Measurements from ENCODE around the gene PPP4R4.
"Not testable (repeated sequence)": the region's sequence is repeated elsewhere in the genome, so short reads cannot be mapped to it uniquely, and the experiment has no call there.

Gene PPP4R4

GRCh38 chr14:94239406-94239805 lies 65.3 kb downstream of the PPP4R4 start:
- H3K4me2 ChIP-seq (ENCODE audit: low read depth, low read length, poor library complexity, severe bottlenecking): no peak overlapping the region
- H3K79me2 ChIP-seq (ENCODE audit: insufficient read depth, low read length): no peaks in the 10 kb centered on the region
- no peak overlapping the region for H3K9ac ChIP-seq (ENCODE audit: low read length)
- H2AFZ ChIP-seq (ENCODE audit: low read depth, low read length, severe bottlenecking): no peak overlapping the region
- H3K27ac ChIP-seq (ENCODE audit: low read depth, low read length): no peak overlapping the region
- no peaks in the 10 kb centered on the region for H3K36me3 ChIP-seq (ENCODE audit: low read length)
- no peaks in the 10 kb centered on the region for H3K9me2 ChIP-seq (replicated peaks; ENCODE audit: insufficient read depth, low read length)
- TF ChIP-seq EZH2phosphoT487 (conservative IDR thresholded peaks at IDR 0.05; ENCODE audit: low read length): no peak
- no peak for TF ChIP-seq CTCF (IDR thresholded peaks at IDR 0.05; ENCODE audit: insufficient read depth, low read length, poor library complexity, severe bottlenecking)
- no peaks in the 10 kb centered on the region for H4K20me1 ChIP-seq (ENCODE audit: low read depth, low read length)
- H3F3A ChIP-seq (ENCODE audit: insufficient read depth): no peaks in the 10 kb centered on the region
- H3K9me3 ChIP-seq (ENCODE audit: insufficient read depth, low read length): no peaks in the 10 kb centered on the region
- H3K27me3 ChIP-seq (ENCODE audit: low read length): no peaks in the 10 kb centered on the region
- no peak overlapping the region for H3K4me3 ChIP-seq (ENCODE audit: insufficient read depth, low read length, poor library complexity, severe bottlenecking)

- Histone ChIP-seq H3K27me3 (ENCODE audit: low read length) (no peaks in the 10 kb centered on the region), H3K9me2 (replicated peaks; ENCODE audit: insufficient read depth, low read length) (no peaks in the 10 kb centered on the region), H3K9ac (ENCODE audit: low read length) (no peak overlapping the region), H3K36me3 (ENCODE audit: low read length) (no peaks in the 10 kb centered on the region), H3K79me2 (ENCODE audit: insufficient read depth, low read length) (no peaks in the 10 kb centered on the region), H4K20me1 (ENCODE audit: low read depth, low read length) (no peaks in the 10 kb centered on the region), H3K9me3 (ENCODE audit: insufficient read depth, low read length) (no peaks in the 10 kb centered on the region), H3K4me3 (ENCODE audit: insufficient read depth, low read length, poor library complexity, severe bottlenecking) (no peak overlapping the region), H3F3A (ENCODE audit: insufficient read depth) (no peaks in the 10 kb centered on the region), H2AFZ (ENCODE audit: low read depth, low read length, severe bottlenecking) (no peak overlapping the region), H3K4me2 (ENCODE audit: low read depth, low read length, poor library complexity, severe bottlenecking) (no peak overlapping the region), H3K27ac (ENCODE audit: low read depth, low read length) (no peak overlapping the region)
- TF ChIP-seq EZH2phosphoT487 (conservative IDR thresholded peaks at IDR 0.05; ENCODE audit: low read length) (no peak), CTCF (IDR thresholded peaks at IDR 0.05; ENCODE audit: insufficient read depth, low read length, poor library complexity, severe bottlenecking) (no peak)
These were observed 70.1 kb downstream of the PPP4R4 start for GRCh38 chr14:94244182-94244581.

- H3K36me3 ChIP-seq (ENCODE audit: low read length); H3K9me3 ChIP-seq (ENCODE audit: insufficient read depth, low read length); H3K27me3 ChIP-seq (ENCODE audit: low read length); H3K27ac ChIP-seq (ENCODE audit: low read depth, low read length); H3K4me3 ChIP-seq (ENCODE audit: insufficient read depth, low read length, poor library complexity, severe bottlenecking); H2AFZ ChIP-seq (ENCODE audit: low read depth, low read length, severe bottlenecking); H3K9ac ChIP-seq (ENCODE audit: low read length); H3K79me2 ChIP-seq (ENCODE audit: insufficient read depth, low read length); H3K9me2 ChIP-seq (replicated peaks; ENCODE audit: insufficient read depth, low read length); H4K20me1 ChIP-seq (ENCODE audit: low read depth, low read length); H3K4me2 ChIP-seq (ENCODE audit: low read depth, low read length, poor library complexity, severe bottlenecking); H3F3A ChIP-seq (ENCODE audit: insufficient read depth): not testable (repeated sequence)
These were observed 90.1 kb downstream of the PPP4R4 start for GRCh38 chr14:94264195-94264594.

- H3K9me3 ChIP-seq (ENCODE audit: insufficient read depth, low read length): no peaks in the 10 kb centered on the region
- H2AFZ ChIP-seq (ENCODE audit: low read depth, low read length, severe bottlenecking): no peak overlapping the region
- no peaks in the 10 kb centered on the region for H3F3A ChIP-seq (ENCODE audit: insufficient read depth)
- no peaks in the 10 kb centered on the region for H3K79me2 ChIP-seq (ENCODE audit: insufficient read depth, low read length)
- no peak overlapping the region for H3K4me3 ChIP-seq (ENCODE audit: insufficient read depth, low read length, poor library complexity, severe bottlenecking)
- H3K9ac ChIP-seq (ENCODE audit: low read length): no peak overlapping the region
- no peaks in the 10 kb centered on the region for H4K20me1 ChIP-seq (ENCODE audit: low read depth, low read length)
- no peak overlapping the region for H3K4me2 ChIP-seq (ENCODE audit: low read depth, low read length, poor library complexity, severe bottlenecking)
- no peaks in the 10 kb centered on the region for H3K9me2 ChIP-seq (replicated peaks; ENCODE audit: insufficient read depth, low read length)
- H3K27me3 ChIP-seq (ENCODE audit: low read length): no peaks in the 10 kb centered on the region
- TF ChIP-seq CTCF (IDR thresholded peaks at IDR 0.05; ENCODE audit: insufficient read depth, low read length, poor library complexity, severe bottlenecking) (no peak), EZH2phosphoT487 (conservative IDR thresholded peaks at IDR 0.05; ENCODE audit: low read length) (no peak)
- H3K36me3 ChIP-seq (ENCODE audit: low read length): no peaks in the 10 kb centered on the region
- no peak overlapping the region for H3K27ac ChIP-seq (ENCODE audit: low read depth, low read length)
These were observed 93.2 kb downstream of the PPP4R4 start for GRCh38 chr14:94267352-94267751.

- not testable (repeated sequence) for H3K79me2 ChIP-seq (ENCODE audit: insufficient read depth, low read length); H3K27me3 ChIP-seq (ENCODE audit: low read length); H3K4me2 ChIP-seq (ENCODE audit: low read depth, low read length, poor library complexity, severe bottlenecking); H3K9me3 ChIP-seq (ENCODE audit: insufficient read depth, low read length); H3K9me2 ChIP-seq (replicated peaks; ENCODE audit: insufficient read depth, low read length); H4K20me1 ChIP-seq (ENCODE audit: low read depth, low read length); H3K27ac ChIP-seq (ENCODE audit: low read depth, low read length); H3K36me3 ChIP-seq (ENCODE audit: low read length); H3K9ac ChIP-seq (ENCODE audit: low read length); H2AFZ ChIP-seq (ENCODE audit: low read depth, low read length, severe bottlenecking); H3K4me3 ChIP-seq (ENCODE audit: insufficient read depth, low read length, poor library complexity, severe bottlenecking); H3F3A ChIP-seq (ENCODE audit: insufficient read depth)
These were observed 94.5 kb downstream of the PPP4R4 start for GRCh38 chr14:94268582-94268981.
